A549 (cell line): ENCODE measurements around the gene ADK. TPM values are rescaled to one million over a fixed set of nuclear protein-coding genes. Genes with fewer than 3 reads are reported as not detected.

Experiments used
- ATAC-seq, 2 experiments: fragments of 200-7000 bp in 1 of 2; fragments of >200 bp in 1 of 2; cut with Nextera tagmentation in 1 of 2; cut with Tn5 transposase in 1 of 2; 3 replicates each; pipeline versions ENCODE4 v1.8.0 to v1.9.1; 2018 to 2020; ENCODE audit warnings: mild to moderate bottlenecking in 1 of 2, moderate library complexity in 1 of 2
- CTCF ChIA-PET: fragments of 300-600 bp; sonication (Branson Sonifier 250); formaldehyde crosslinking; extraction: SDS; loops from one replicate; lab custom pipeline; 2021; ENCODE audit warnings: antibody characterized with exemption, inconsistent platforms; lab: Yijun Ruan, JAX
- POLR2A ChIA-PET: fragments of 350-600 bp; formaldehyde crosslinking; extraction: SDS; loops from one replicate; lab custom pipeline; 2021; ENCODE audit warnings: antibody characterized with exemption, inconsistent platforms; lab: Yijun Ruan, JAX
- DNase-seq, 2 experiments: peaks; one replicate each; pipeline versions ENCODE4 v3.0.0 to v3.0.0-alpha.2; 2011 to 2016; ENCODE audit warnings: low read depth in 1 of 2, low spot score in 1 of 2
- FAIRE-seq: peaks from 2 replicates; lab custom pipeline; 2011; peaks lifted over from hg19 to GRCh38; lab: Jason Lieb, UNC
- H3K27ac ChIP-seq, 2 experiments: fragments of >200 bp; sonication (Bioruptor Twin); formaldehyde crosslinking; 3 replicates each; pipeline ENCODE4 v1.5.1; 2016 to 2017
- H3K4me1 ChIP-seq: fragments of >200 bp; sonication (Bioruptor Twin); formaldehyde crosslinking; 3 replicates; pipeline ENCODE4 v1.6.1; 2016
- H3K4me2 ChIP-seq: fragments of >200 bp; sonication (Bioruptor Twin); formaldehyde crosslinking; 3 replicates; pipeline ENCODE4 v1.6.1; 2016
- H3K4me3 ChIP-seq: fragments of >200 bp; sonication (Bioruptor Twin); formaldehyde crosslinking; 3 replicates; pipeline ENCODE4 v1.5.1; 2016
- H3K9me3 ChIP-seq: fragments of >200 bp; sonication (Bioruptor Twin); formaldehyde crosslinking; 3 replicates; pipeline ENCODE4 v1.6.1; 2016
- ATOH8 ChIP-seq: fragments of 250-450 bp; sonication (Bioruptor Pico); IDR thresholded peaks from 2 replicates; pipeline ENCODE4 v1.5.0; 2020; ENCODE audit warnings: low read depth, mild to moderate bottlenecking, moderate library complexity
- CHD2 ChIP-seq: fragments of 150-350 bp; IDR thresholded peaks from 2 replicates; pipeline ENCODE4 v1.6.1; 2014; ENCODE audit warnings: low read length; ENCODE audit not compliant: partially characterized antibody
- CHD4 ChIP-seq: fragments of 200-600 bp; sonication (generic); IDR thresholded peaks from 2 replicates; pipeline ENCODE4 v1.6.1; 2016; ENCODE audit warnings: antibody characterized with exemption, mild to moderate bottlenecking, borderline replicate concordance
- CTCF ChIP-seq: fragments of >200 bp; sonication (Bioruptor Twin); formaldehyde crosslinking; IDR thresholded peaks from 3 replicates; pipeline ENCODE4 v1.5.1; 2016
- ELK1 ChIP-seq: fragments of 150-350 bp; IDR thresholded peaks from 2 replicates; pipeline ENCODE4 v1.6.1; 2014; ENCODE audit warnings: low read depth, mild to moderate bottlenecking, low read length
- FOSB ChIP-seq: fragments of 250-450 bp; sonication (Bioruptor Pico); IDR thresholded peaks from 2 replicates; pipeline ENCODE4 v1.5.0; 2020; ENCODE audit warnings: mild to moderate bottlenecking, moderate library complexity
- FOXS1 ChIP-seq: fragments of 250-450 bp; sonication (Bioruptor Pico); IDR thresholded peaks from 2 replicates; pipeline ENCODE4 v1.5.0; 2020; ENCODE audit warnings: mild to moderate bottlenecking, moderate library complexity
- HES2 ChIP-seq: fragments of >200 bp; sonication (Bioruptor Twin); formaldehyde crosslinking; IDR thresholded peaks from 2 replicates; pipeline ENCODE4 v1.6.1; 2016
- HOXB5 ChIP-seq: fragments of 250-450 bp; sonication (Bioruptor Pico); IDR thresholded peaks from 2 replicates; pipeline ENCODE4 v1.5.0; 2020; ENCODE audit warnings: mild to moderate bottlenecking, moderate library complexity
- JUNB ChIP-seq: fragments of >200 bp; sonication (Bioruptor Twin); formaldehyde crosslinking; IDR thresholded peaks from 2 replicates; pipeline ENCODE4 v1.6.1; 2016
- KDM1A ChIP-seq: fragments of 200-600 bp; sonication (generic); IDR thresholded peaks from 2 replicates; pipeline ENCODE4 v1.6.1; 2016; ENCODE audit warnings: low read depth, mild to moderate bottlenecking
- MAFK ChIP-seq: fragments of 450-650 bp; IDR thresholded peaks from 2 replicates; pipeline ENCODE4 v1.6.1; 2014; ENCODE audit not compliant: partially characterized antibody
- MAZ ChIP-seq: fragments of 150-350 bp; IDR thresholded peaks from 2 replicates; pipeline ENCODE4 v1.6.1; 2014; ENCODE audit warnings: antibody characterized with exemption, low read depth, low read length, borderline replicate concordance
- NFE2L2 ChIP-seq: fragments of 150-350 bp; conservative IDR thresholded peaks from 2 replicates; pipeline ENCODE4 v1.6.1; 2014; ENCODE audit warnings: low read length
- NPAS2 ChIP-seq: fragments of 250-450 bp; sonication (Bioruptor Pico); IDR thresholded peaks from 2 replicates; pipeline ENCODE4 v1.8.0; 2022; ENCODE audit warnings: mild to moderate bottlenecking, moderate library complexity, borderline replicate concordance
- NR3C1 ChIP-seq: fragments of >200 bp; sonication (Bioruptor Twin); formaldehyde crosslinking; IDR thresholded peaks from 3 replicates; pipeline ENCODE4 v1.6.1; 2017
- PBX3 ChIP-seq: IDR thresholded peaks from 2 replicates; pipeline ENCODE4 v1.6.1; 2012
- PHF8 ChIP-seq: fragments of 200-600 bp; sonication (generic); IDR thresholded peaks from 2 replicates; pipeline ENCODE4 v1.6.1; 2016; ENCODE audit warnings: low read depth, mild to moderate bottlenecking, antibody characterized with exemption, moderate library complexity, borderline replicate concordance
- POLR2A ChIP-seq: IDR thresholded peaks from 2 replicates; pipeline ENCODE4 v1.6.1; 2012; ENCODE audit warnings: mild to moderate bottlenecking, low read length
- RNF2 ChIP-seq: fragments of 200-600 bp; sonication (generic); IDR thresholded peaks from 2 replicates; pipeline ENCODE4 v1.6.1; 2016; ENCODE audit warnings: low read depth, mild to moderate bottlenecking, antibody characterized with exemption, moderate library complexity, borderline replicate concordance
- ZC3H11A ChIP-seq: fragments of 450-650 bp; IDR thresholded peaks from 2 replicates; pipeline ENCODE4 v1.6.1; 2014; ENCODE audit warnings: antibody characterized with exemption, mild to moderate bottlenecking
- ZNF302 ChIP-seq: fragments of 250-450 bp; sonication (Bioruptor Pico); IDR thresholded peaks from 2 replicates; pipeline ENCODE4 v1.9.0; 2021; ENCODE audit warnings: inconsistent platforms, mild to moderate bottlenecking, moderate library complexity
- WGBS: methylation state at CpG from one replicate; pipeline ENCODE4 v1.1.6; 2017; ENCODE audit errors: missing lambda C conversion rate; 5-methylcytosine and 5-hydroxymethylcytosine counted together
- polyA plus RNA-seq, 4 experiments: library from polyadenylated mRNA; depleted of rRNA in 3 of 4; stranded (reverse); fragments of >200 nt; fragmentation: RNase III in 1 of 4; extraction: RNeasy Plus Mini Kit Qiagen cat#74134 plus additional on column Dnase treatment in 1 of 4; gene quantifications; 2 replicates in 3 of 4; 3 replicates in 1 of 4; pipeline ENCODE4 v1.2.3, GENCODE V29; 2011 to 2017
- TF ChIP-seq, protein P1 (sequence below): IDR thresholded peaks from 2 replicates; pipeline ENCODE4 v1.6.1; 2012
- TF ChIP-seq, protein P2 (sequence below): fragments of >200 bp; sonication (Bioruptor Twin); formaldehyde crosslinking; IDR thresholded peaks from 3 replicates; pipeline ENCODE4 v1.6.1; 2016

Gene ADK
- polyA plus RNA-seq, 2 of the 4 experiments (the other 2 are of a cell fraction) = 35.8 to 40.7 TPM

- no peak overlapping the region for H3K27ac ChIP-seq
- no peaks in the 10 kb centered on the region for H3K9me3 ChIP-seq
- H3K4me3 ChIP-seq = no peak overlapping the region
- POLR2A ChIA-PET = no interaction called here
- no peak for FAIRE-seq
- ATAC-seq = no peak
- DNase-seq = no peak
- H3K4me2 ChIP-seq = no peak overlapping the region
- no peaks in the 10 kb centered on the region for H3K4me1 ChIP-seq
- TF ChIP-seq MAZ (no peak), MAFK (no peak), HES2 (no peak), PBX3 (no peak), ATOH8 (CRISPR knock-in tag) (no peak), ZNF302 (CRISPR knock-in tag) (no peak), PHF8 (no peak), RNF2 (no peak), POLR2A (no peak)
- TF ChIP-seq, protein P1, sequence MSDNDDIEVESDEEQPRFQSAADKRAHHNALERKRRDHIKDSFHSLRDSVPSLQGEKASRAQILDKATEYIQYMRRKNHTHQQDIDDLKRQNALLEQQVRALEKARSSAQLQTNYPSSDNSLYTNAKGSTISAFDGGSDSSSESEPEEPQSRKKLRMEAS = no peak
- TF ChIP-seq, all 56 proteins: peak for 0
- CTCF ChIA-PET = no interaction called here
These were observed 500.5 kb downstream of the ADK start for GRCh38 chr10:74651565-74651964.

- Histone ChIP-seq H3K4me1 (no peaks in the 10 kb centered on the region), H3K4me3 (no peak overlapping the region), H3K27ac (no peak overlapping the region), H3K9me3 (no peaks in the 10 kb centered on the region)
- ChIA-PET CTCF (no interaction called here), POLR2A (no interaction called here)
- DNase-seq (no peak), FAIRE-seq (no peak), ATAC-seq (no peak)
- WGBS = 92% methylated on average over 7 of the region's 7 CpGs
- TF ChIP-seq ZC3H11A = no peak
- no peak for TF ChIP-seq JUNB
- no peak for TF ChIP-seq ELK1
- TF ChIP-seq KDM1A = no peak
- TF ChIP-seq POLR2A = no peak
- TF ChIP-seq, all 56 proteins: peak for 0
- H3K4me2 ChIP-seq = no peak overlapping the region
These were observed 501.6 kb downstream of the ADK start for GRCh38 chr10:74652664-74653063.

DNA sequence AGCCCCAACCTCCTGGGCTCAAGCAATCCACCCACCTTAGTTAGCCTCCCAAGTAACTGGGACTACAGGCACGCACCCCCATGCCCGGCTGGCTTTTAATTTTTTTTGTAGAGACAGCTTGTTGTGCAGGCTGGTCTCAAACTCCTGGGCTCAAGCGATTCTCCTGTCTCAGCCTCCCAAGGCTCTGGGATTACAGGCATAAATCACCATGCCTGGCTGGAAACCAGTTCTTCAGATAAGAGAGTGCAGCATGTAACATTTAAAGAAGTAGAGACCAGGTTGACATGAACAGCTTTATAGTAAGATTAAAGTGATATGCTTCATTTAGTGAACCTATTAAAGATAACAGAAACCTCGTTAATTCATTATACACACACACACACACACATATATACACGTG, 507.5 kb downstream of the ADK start:
- 94% methylated on average over 5 of the region's 5 CpGs for WGBS

More for the DNA sequence above, 507.5 kb downstream of the ADK start:
- DNase-seq (no peak), ATAC-seq (no peak), FAIRE-seq (no peak)
- no peaks in the 10 kb centered on the region for H3K9me3 ChIP-seq
- H3K4me3 ChIP-seq = no peak overlapping the region
- TF ChIP-seq ELK1 (no peak), NR3C1 (no peak), NFE2L2 (no peak), ATOH8 (CRISPR knock-in tag) (no peak), NPAS2 (CRISPR knock-in tag) (no peak), ZC3H11A (no peak), FOSB (CRISPR knock-in tag) (no peak), CHD4 (no peak), CTCF (no peak), FOXS1 (CRISPR knock-in tag) (no peak), CHD2 (no peak), HOXB5 (no peak)
- TF ChIP-seq, protein P2, sequence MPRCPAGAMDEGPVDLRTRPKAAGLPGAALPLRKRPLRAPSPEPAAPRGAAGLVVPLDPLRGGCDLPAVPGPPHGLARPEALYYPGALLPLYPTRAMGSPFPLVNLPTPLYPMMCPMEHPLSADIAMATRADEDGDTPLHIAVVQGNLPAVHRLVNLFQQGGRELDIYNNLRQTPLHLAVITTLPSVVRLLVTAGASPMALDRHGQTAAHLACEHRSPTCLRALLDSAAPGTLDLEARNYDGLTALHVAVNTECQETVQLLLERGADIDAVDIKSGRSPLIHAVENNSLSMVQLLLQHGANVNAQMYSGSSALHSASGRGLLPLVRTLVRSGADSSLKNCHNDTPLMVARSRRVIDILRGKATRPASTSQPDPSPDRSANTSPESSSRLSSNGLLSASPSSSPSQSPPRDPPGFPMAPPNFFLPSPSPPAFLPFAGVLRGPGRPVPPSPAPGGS = no peak
- CTCF ChIA-PET = no interaction called here
- no peak overlapping the region for H3K4me2 ChIP-seq
- POLR2A ChIA-PET = no interaction called here
- H3K27ac ChIP-seq = no peak overlapping the region
- H3K4me1 ChIP-seq = no peaks in the 10 kb centered on the region
